ENCODE data around the gene KLK6.

KLK6 gene

DNA sequence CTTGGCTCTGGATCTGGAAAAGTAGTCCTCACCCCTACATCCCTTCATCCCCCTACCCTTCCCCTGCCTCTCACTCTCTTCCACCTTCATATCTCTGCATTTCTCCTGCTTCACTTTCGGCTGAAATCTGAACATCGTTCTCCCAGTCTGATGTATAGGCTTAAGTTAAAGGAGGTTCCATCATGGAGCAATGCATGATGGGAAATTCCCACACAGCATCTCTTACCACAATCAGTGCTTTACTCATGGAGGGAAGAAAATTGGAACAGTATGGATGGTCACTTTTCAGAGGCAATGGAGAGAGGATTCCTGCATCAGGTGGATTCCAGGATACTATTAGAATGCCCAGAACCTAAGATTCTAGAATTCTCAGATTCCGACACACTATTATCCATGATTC is 38.1 kb upstream of the KLK6 start:
- 100% methylated on average over 1 of the region's 3 CpGs for WGBS

DNA sequence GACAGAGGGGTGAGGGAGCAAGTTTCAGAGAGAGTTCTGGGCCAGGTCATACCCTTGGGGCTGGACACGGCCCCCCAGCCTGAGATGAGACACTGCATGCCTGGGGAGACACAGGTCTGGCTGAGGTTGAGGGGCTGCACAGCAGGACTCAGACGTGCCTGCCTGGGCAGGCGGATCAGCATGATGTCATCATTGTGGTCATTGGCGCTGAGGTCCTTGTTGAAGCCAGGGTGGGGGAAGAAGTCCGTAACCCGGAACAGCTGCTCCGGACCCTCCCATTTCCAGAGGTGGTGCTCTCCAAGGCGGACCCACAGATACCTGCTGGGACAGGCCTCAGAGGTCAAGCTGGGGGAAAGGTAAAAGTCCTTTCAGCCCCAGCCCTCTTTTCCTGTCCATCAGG is 37.0 kb upstream of the KLK6 start:
- H2BK5ac ChIP-seq (ENCODE audit: low read depth, low read length, poor library complexity, severe bottlenecking) = no peak overlapping the region
- H2BK12ac ChIP-seq (ENCODE audit: low read length in 2 of 2) = no peak overlapping the region
- H3K27me3 ChIP-seq (ENCODE audit: control insufficient read depth in 1 of 2, insufficient read depth in 1 of 2, low read length in 2 of 2) = peaks cover 0 to 54% of the 10 kb centered on the region in 2 experiments
- no peaks in the 10 kb centered on the region for H3K79me1 ChIP-seq (replicated peaks; ENCODE audit: low read length, poor library complexity, severe bottlenecking)
- no peak overlapping the region for H3K23ac ChIP-seq (ENCODE audit: low read length in 2 of 2)
- no peak overlapping the region for H2BK15ac ChIP-seq (ENCODE audit: low read depth, poor library complexity, severe bottlenecking)
- no peaks in the 10 kb centered on the region for H3K4me1 ChIP-seq (ENCODE audit: control insufficient read depth, insufficient read depth, low read depth, low read length)
- no peak overlapping the region for H3K27ac ChIP-seq (ENCODE audit: low read length, poor library complexity, severe bottlenecking)
- H2AK5ac ChIP-seq (ENCODE audit: low read length, severe bottlenecking) = no peak overlapping the region
- H3K36me3 ChIP-seq (ENCODE audit: control insufficient read depth in 1 of 2, insufficient read depth in 2 of 2, low read depth in 1 of 2, low read length in 2 of 2) = no peaks in the 10 kb centered on the region
- H3K9me3 ChIP-seq (ENCODE audit: control insufficient read depth, low read length) = no peaks in the 10 kb centered on the region
- WGBS = 67% methylated on average over 8 of the region's 8 CpGs
- H2BK120ac ChIP-seq (ENCODE audit: low read depth, low read length) = no peak overlapping the region
- H2AFZ ChIP-seq (ENCODE audit: low read depth, low read length) = no peak overlapping the region
- no peak overlapping the region for H3K18ac ChIP-seq (ENCODE audit: low read depth in 1 of 2, low read length in 2 of 2)
- peak overlapping the region in 1 of 2 experiments; percentile 3 for H3K4me3 ChIP-seq (ENCODE audit: insufficient read depth in 1 of 2, low read depth in 1 of 2, low read length in 2 of 2)
- DNase-seq = no peak
- H3K4ac ChIP-seq (ENCODE audit: low read depth in 1 of 2, low read length in 2 of 2) = no peak overlapping the region
- H3K14ac ChIP-seq (ENCODE audit: low read length in 2 of 2) = no peak overlapping the region
- no peak overlapping the region for H3K9ac ChIP-seq (ENCODE audit: low read length)
- H4K91ac ChIP-seq (ENCODE audit: low read length) = no peak overlapping the region
- no peak overlapping the region for H3K4me2 ChIP-seq (ENCODE audit: low read length, poor library complexity, severe bottlenecking)
- no peak overlapping the region for H4K8ac ChIP-seq (ENCODE audit: low read length)

More for the DNA sequence above, 38.1 kb upstream of the KLK6 start:
- peak overlapping the region; percentile 47 for H4K91ac ChIP-seq (ENCODE audit: low read length)
- H2BK120ac ChIP-seq (ENCODE audit: low read depth, low read length) = no peak overlapping the region
- no peak overlapping the region for H4K8ac ChIP-seq (ENCODE audit: low read length)
- H3K27ac ChIP-seq (ENCODE audit: low read length, poor library complexity, severe bottlenecking) = no peak overlapping the region
- H3K14ac ChIP-seq (ENCODE audit: low read length in 2 of 2) = no peak overlapping the region
- H2BK5ac ChIP-seq (ENCODE audit: low read depth, low read length, poor library complexity, severe bottlenecking) = no peak overlapping the region
- H3K4me3 ChIP-seq (ENCODE audit: insufficient read depth in 1 of 2, low read depth in 1 of 2, low read length in 2 of 2) = no peak overlapping the region
- no peaks in the 10 kb centered on the region for H3K36me3 ChIP-seq (ENCODE audit: control insufficient read depth in 1 of 2, insufficient read depth in 2 of 2, low read depth in 1 of 2, low read length in 2 of 2)
- H3K23ac ChIP-seq (ENCODE audit: low read length in 2 of 2) = no peak overlapping the region
- no peak overlapping the region for H3K4ac ChIP-seq (ENCODE audit: low read depth in 1 of 2, low read length in 2 of 2)
- no peaks in the 10 kb centered on the region for H3K4me1 ChIP-seq (ENCODE audit: control insufficient read depth, insufficient read depth, low read depth, low read length)
- H2AFZ ChIP-seq (ENCODE audit: low read depth, low read length) = no peak overlapping the region
- no peak for DNase-seq
- H3K9ac ChIP-seq (ENCODE audit: low read length) = no peak overlapping the region
- H2BK15ac ChIP-seq (ENCODE audit: low read depth, poor library complexity, severe bottlenecking) = no peak overlapping the region
- H3K27me3 ChIP-seq (ENCODE audit: control insufficient read depth in 1 of 2, insufficient read depth in 1 of 2, low read length in 2 of 2) = peaks cover 0 to 47% of the 10 kb centered on the region in 2 experiments
- H2BK12ac ChIP-seq (ENCODE audit: low read length in 2 of 2) = no peak overlapping the region
- no peak overlapping the region for H2AK5ac ChIP-seq (ENCODE audit: low read length, severe bottlenecking)
- no peaks in the 10 kb centered on the region for H3K79me1 ChIP-seq (replicated peaks; ENCODE audit: low read length, poor library complexity, severe bottlenecking)
- no peaks in the 10 kb centered on the region for H3K9me3 ChIP-seq (ENCODE audit: control insufficient read depth, low read length)
- H3K18ac ChIP-seq (ENCODE audit: low read depth in 1 of 2, low read length in 2 of 2) = no peak overlapping the region
- H3K4me2 ChIP-seq (ENCODE audit: low read length, poor library complexity, severe bottlenecking) = no peak overlapping the region

DNA sequence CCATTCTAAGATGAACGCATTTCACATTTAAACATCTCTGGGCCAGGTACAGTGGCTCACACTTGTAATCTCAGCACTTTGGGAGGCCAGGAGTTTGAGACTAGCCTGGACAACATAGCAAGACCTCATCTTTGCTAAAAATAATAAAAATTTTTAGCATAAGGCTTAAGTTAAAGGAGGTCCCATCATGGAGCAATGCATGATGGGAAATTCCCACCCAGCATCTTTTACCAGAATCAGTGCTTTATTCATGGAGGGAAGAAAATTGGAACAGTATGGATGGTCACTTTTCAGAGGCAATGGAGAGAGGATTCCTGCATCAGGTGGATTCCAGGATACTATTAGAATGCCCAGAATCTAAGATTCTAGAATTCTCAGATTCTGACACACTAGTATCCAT is 35.9 kb upstream of the KLK6 start:
- Histone ChIP-seq H2BK120ac (ENCODE audit: low read depth, low read length) (no peak overlapping the region), H3K9me3 (ENCODE audit: control insufficient read depth, low read length) (no peaks in the 10 kb centered on the region), H3K79me1 (replicated peaks; ENCODE audit: low read length, poor library complexity, severe bottlenecking) (no peaks in the 10 kb centered on the region), H3K27me3 (ENCODE audit: control insufficient read depth in 1 of 2, insufficient read depth in 1 of 2, low read length in 2 of 2) (peaks cover 0 to 55% of the 10 kb centered on the region in 2 experiments), H3K14ac (ENCODE audit: low read length in 2 of 2) (no peak overlapping the region), H3K9ac (ENCODE audit: low read length) (no peak overlapping the region), H3K36me3 (ENCODE audit: control insufficient read depth in 1 of 2, insufficient read depth in 2 of 2, low read depth in 1 of 2, low read length in 2 of 2) (no peaks in the 10 kb centered on the region), H2AK5ac (ENCODE audit: low read length, severe bottlenecking) (no peak overlapping the region), H3K23ac (ENCODE audit: low read length in 2 of 2) (no peak overlapping the region), H3K4me3 (ENCODE audit: insufficient read depth in 1 of 2, low read depth in 1 of 2, low read length in 2 of 2) (no peak overlapping the region), H2AFZ (ENCODE audit: low read depth, low read length) (no peak overlapping the region), H3K4me2 (ENCODE audit: low read length, poor library complexity, severe bottlenecking) (no peak overlapping the region), H3K4me1 (ENCODE audit: control insufficient read depth, insufficient read depth, low read depth, low read length) (no peaks in the 10 kb centered on the region), H4K8ac (ENCODE audit: low read length) (no peak overlapping the region), H3K18ac (ENCODE audit: low read depth in 1 of 2, low read length in 2 of 2) (no peak overlapping the region), H3K27ac (ENCODE audit: low read length, poor library complexity, severe bottlenecking) (no peak overlapping the region), H3K4ac (ENCODE audit: low read depth in 1 of 2, low read length in 2 of 2) (no peak overlapping the region), H2BK5ac (ENCODE audit: low read depth, low read length, poor library complexity, severe bottlenecking) (no peak overlapping the region), H2BK12ac (ENCODE audit: low read length in 2 of 2) (no peak overlapping the region), H4K91ac (ENCODE audit: low read length) (no peak overlapping the region), H2BK15ac (ENCODE audit: low read depth, poor library complexity, severe bottlenecking) (no peak overlapping the region)
- 100% methylated on average over 1 of the region's 1 CpG for WGBS
- DNase-seq = no peak

GRCh38 chr19:51003316-51003715 is 33.9 kb upstream of the KLK6 start:
- Histone ChIP-seq H3K27ac (ENCODE audit: low read length, poor library complexity, severe bottlenecking) (no peak overlapping the region), H3K36me3 (ENCODE audit: control insufficient read depth in 1 of 2, insufficient read depth in 2 of 2, low read depth in 1 of 2, low read length in 2 of 2) (no peaks in the 10 kb centered on the region), H2BK120ac (ENCODE audit: low read depth, low read length) (no peak overlapping the region), H3K4me3 (ENCODE audit: insufficient read depth in 1 of 2, low read depth in 1 of 2, low read length in 2 of 2) (no peak overlapping the region), H2AFZ (ENCODE audit: low read depth, low read length) (no peak overlapping the region), H3K79me1 (replicated peaks; ENCODE audit: low read length, poor library complexity, severe bottlenecking) (no peaks in the 10 kb centered on the region), H2BK5ac (ENCODE audit: low read depth, low read length, poor library complexity, severe bottlenecking) (no peak overlapping the region), H3K23ac (ENCODE audit: low read length in 2 of 2) (no peak overlapping the region), H4K91ac (ENCODE audit: low read length) (no peak overlapping the region), H2BK15ac (ENCODE audit: low read depth, poor library complexity, severe bottlenecking) (no peak overlapping the region), H4K8ac (ENCODE audit: low read length) (no peak overlapping the region), H3K27me3 (ENCODE audit: control insufficient read depth in 1 of 2, insufficient read depth in 1 of 2, low read length in 2 of 2) (peaks cover 0 to 47% of the 10 kb centered on the region in 2 experiments), H3K18ac (ENCODE audit: low read depth in 1 of 2, low read length in 2 of 2) (no peak overlapping the region), H3K4ac (ENCODE audit: low read depth in 1 of 2, low read length in 2 of 2) (no peak overlapping the region), H2BK12ac (ENCODE audit: low read length in 2 of 2) (no peak overlapping the region), H3K9me3 (ENCODE audit: control insufficient read depth, low read length) (no peaks in the 10 kb centered on the region), H3K9ac (ENCODE audit: low read length) (no peak overlapping the region), H3K14ac (ENCODE audit: low read length in 2 of 2) (no peak overlapping the region), H3K4me2 (ENCODE audit: low read length, poor library complexity, severe bottlenecking) (no peak overlapping the region), H3K4me1 (ENCODE audit: control insufficient read depth, insufficient read depth, low read depth, low read length) (no peaks in the 10 kb centered on the region), H2AK5ac (ENCODE audit: low read length, severe bottlenecking) (no peak overlapping the region)
- no peak for DNase-seq
- 86% methylated on average over 7 of the region's 7 CpGs for WGBS

All from mesenchymal stem cell (in vitro differentiated cells and primary cell).